PC-9 (cell line): ENCODE measurements around the gene UNC119. TPM values are rescaled to one million over a fixed set of nuclear protein-coding genes. Genes with fewer than 3 reads are reported as not detected.

Experiments used
- BruUV-seq: library from RNA; stranded (reverse); fragments of 400-500 nt; replicated peaks from 2 replicates; lab custom pipeline; 2021; lab: Mats Ljungman, UMichigan
- CTCF ChIA-PET: fragments of 300-600 bp; sonication (Branson Sonifier 250); formaldehyde crosslinking; loops from one replicate; lab custom pipeline; 2022; ENCODE audit warnings: antibody characterized with exemption; lab: Charles Lee
- POLR2A ChIA-PET: fragments of 300-600 bp; sonication (Branson Sonifier 250); formaldehyde crosslinking; loops from one replicate; lab custom pipeline; 2022; ENCODE audit warnings: antibody characterized with exemption; ENCODE audit not compliant: unreplicated experiment; lab: Charles Lee
- DNase-seq, 2 experiments: peaks; one replicate each; pipeline versions ENCODE4 v3.0.0 to v3.0.0-alpha.2; 2015 to 2022; ENCODE audit warnings: mixed read lengths in 1 of 2
- H2AFZ ChIP-seq: fragments of 200-600 bp; sonication (generic); 2 replicates; pipeline ENCODE4 v1.8.1; 2017; ENCODE audit warnings: antibody characterized with exemption
- H3F3A ChIP-seq: fragments of 200-600 bp; sonication (generic); 2 replicates; pipeline ENCODE4 v1.8.1; 2017; ENCODE audit warnings: antibody characterized with exemption, mild to moderate bottlenecking, low read depth; ENCODE audit not compliant: insufficient read depth
- H3K27ac ChIP-seq: fragments of 200-600 bp; sonication (generic); 2 replicates; pipeline ENCODE4 v1.6.1; 2016; ENCODE audit warnings: mixed run types
- H3K27me3 ChIP-seq: fragments of 200-600 bp; sonication (generic); 2 replicates; pipeline ENCODE4 v1.6.1; 2016; ENCODE audit warnings: low read depth, mixed run types; ENCODE audit not compliant: insufficient read depth
- H3K36me3 ChIP-seq: fragments of 200-600 bp; sonication (generic); 2 replicates; pipeline ENCODE4 v1.6.1; 2016; ENCODE audit warnings: low read depth, mixed run types
- H3K4me1 ChIP-seq: fragments of 200-600 bp; sonication (generic); replicated peaks from 2 replicates; pipeline ENCODE4 v1.6.1; 2016; ENCODE audit warnings: mixed run types; ENCODE audit not compliant: insufficient read depth
- H3K4me2 ChIP-seq: fragments of 200-600 bp; sonication (generic); 2 replicates; pipeline ENCODE4 v1.6.1; 2017; ENCODE audit warnings: mixed run types
- H3K4me3 ChIP-seq: fragments of 200-600 bp; sonication (generic); 2 replicates; pipeline ENCODE4 v1.6.1; 2016; ENCODE audit warnings: mixed run types
- H3K79me2 ChIP-seq: fragments of 200-600 bp; sonication (generic); 2 replicates; pipeline ENCODE4 v1.6.1; 2017; ENCODE audit warnings: low read depth, mixed run types
- H3K9me2 ChIP-seq: fragments of 200-600 bp; sonication (generic); 2 replicates; pipeline ENCODE4 v1.8.1; 2017; ENCODE audit warnings: mild to moderate bottlenecking; ENCODE audit not compliant: insufficient read depth
- H3K9me3 ChIP-seq: fragments of 200-600 bp; sonication (generic); 2 replicates; pipeline ENCODE4 v1.8.1; 2016; ENCODE audit warnings: low read depth; ENCODE audit not compliant: insufficient read depth
- H4K20me1 ChIP-seq: fragments of 200-600 bp; sonication (generic); 2 replicates; pipeline ENCODE4 v1.8.1; 2017; ENCODE audit not compliant: insufficient read depth
- EZH2 ChIP-seq: fragments of 200-600 bp; sonication (generic); IDR thresholded peaks from 2 replicates; pipeline ENCODE4 v1.8.0; 2017; ENCODE audit warnings: antibody characterized with exemption, low read depth
- intact Hi-C: fragments of 100-400 bp; cut with micrococcal nuclease; formaldehyde crosslinking; loops from one replicate; pipeline ENCODE4 v1.10.0; 2022; ENCODE audit not compliant: unreplicated experiment
- total RNA-seq: library from RNA; stranded (reverse); gene quantifications from 2 replicates; pipeline ENCODE4 v1.2.3, GENCODE V29; 2021
- TF ChIP-seq, protein P1 (sequence below): fragments of 200-600 bp; sonication (generic); conservative IDR thresholded peaks from 2 replicates; pipeline ENCODE4 v1.6.1; 2017; ENCODE audit warnings: mixed run types, antibody characterized with exemption, mild to moderate bottlenecking, moderate library complexity

The UNC119 gene
- total RNA-seq, 1 experiment from 2014 or later = 48.8 TPM

DNA sequence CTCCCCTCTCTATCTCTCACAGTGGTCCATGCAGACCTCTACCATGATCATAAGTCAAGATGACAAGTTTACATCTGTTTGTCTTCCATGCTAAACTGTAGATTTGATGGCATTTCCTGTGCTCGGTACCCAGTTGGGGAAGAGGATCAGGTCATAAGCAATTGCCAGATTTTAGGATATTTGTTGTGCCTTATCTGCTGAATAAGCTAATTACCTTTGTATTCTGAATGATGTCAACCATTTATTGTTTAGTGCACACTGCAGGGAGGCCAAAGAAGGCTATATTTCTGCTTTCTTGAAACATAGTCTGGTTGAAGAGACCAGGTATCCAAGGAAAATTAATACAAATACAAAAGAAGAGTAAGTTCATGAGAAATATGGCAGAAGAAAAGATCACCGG, 30.1 kb upstream of the UNC119 start:
- ChIA-PET POLR2A (no interaction called here), CTCF (no interaction called here)
- Histone ChIP-seq H3K4me3 (no peak overlapping the region), H3K9me2 (no peaks in the 10 kb centered on the region), H2AFZ (no peak overlapping the region), H3K9me3 (no peaks in the 10 kb centered on the region), H3K4me1 (no peaks in the 10 kb centered on the region), H3K79me2 (no peaks in the 10 kb centered on the region), H4K20me1 (no peaks in the 10 kb centered on the region; the same call in 1 of the 2 replicates), H3K27me3 (no peaks in the 10 kb centered on the region), H3K27ac (no peak overlapping the region), H3F3A (peaks cover 6% of the 10 kb centered on the region; the same call in 1 of the 2 replicates), H3K36me3 (0 out of 2 replicates have a peak, but pooled peaks cover 18% of the 10 kb centered on the region), H3K4me2 (no peak overlapping the region)
- TF ChIP-seq EZH2 = no peak
- TF ChIP-seq, protein P1, sequence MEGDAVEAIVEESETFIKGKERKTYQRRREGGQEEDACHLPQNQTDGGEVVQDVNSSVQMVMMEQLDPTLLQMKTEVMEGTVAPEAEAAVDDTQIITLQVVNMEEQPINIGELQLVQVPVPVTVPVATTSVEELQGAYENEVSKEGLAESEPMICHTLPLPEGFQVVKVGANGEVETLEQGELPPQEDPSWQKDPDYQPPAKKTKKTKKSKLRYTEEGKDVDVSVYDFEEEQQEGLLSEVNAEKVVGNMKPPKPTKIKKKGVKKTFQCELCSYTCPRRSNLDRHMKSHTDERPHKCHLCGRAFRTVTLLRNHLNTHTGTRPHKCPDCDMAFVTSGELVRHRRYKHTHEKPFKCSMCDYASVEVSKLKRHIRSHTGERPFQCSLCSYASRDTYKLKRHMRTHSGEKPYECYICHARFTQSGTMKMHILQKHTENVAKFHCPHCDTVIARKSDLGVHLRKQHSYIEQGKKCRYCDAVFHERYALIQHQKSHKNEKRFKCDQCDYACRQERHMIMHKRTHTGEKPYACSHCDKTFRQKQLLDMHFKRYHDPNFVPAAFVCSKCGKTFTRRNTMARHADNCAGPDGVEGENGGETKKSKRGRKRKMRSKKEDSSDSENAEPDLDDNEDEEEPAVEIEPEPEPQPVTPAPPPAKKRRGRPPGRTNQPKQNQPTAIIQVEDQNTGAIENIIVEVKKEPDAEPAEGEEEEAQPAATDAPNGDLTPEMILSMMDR = no peak
- DNase-seq = no peak
- intact Hi-C loops = no loop called here
- BruUV-seq = no TSS peak

DNA sequence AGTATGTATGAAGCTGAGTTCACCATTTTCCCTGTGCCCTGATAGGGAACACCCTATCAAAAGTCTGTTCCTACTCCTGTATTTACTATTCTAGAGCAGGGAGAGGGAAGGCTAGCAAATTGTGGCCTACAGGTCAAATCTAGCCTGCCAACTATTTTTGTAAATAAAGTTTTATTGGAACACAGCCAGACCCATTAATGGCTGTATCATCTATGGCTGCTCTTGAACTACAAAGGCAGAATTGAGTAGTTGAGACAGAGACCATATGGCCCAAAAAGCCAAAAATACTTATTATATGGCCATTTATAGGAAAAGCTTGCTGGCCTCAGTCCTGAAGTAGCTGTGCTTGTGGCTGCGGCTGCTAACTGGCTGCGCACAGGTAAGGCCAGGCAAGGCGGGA, 28.5 kb upstream of the UNC119 start:
- no TSS peak for BruUV-seq
- Histone ChIP-seq H3F3A (peaks cover 12% of the 10 kb centered on the region; the same call in 1 of the 2 replicates), H3K27me3 (no peaks in the 10 kb centered on the region), H3K9me2 (no peaks in the 10 kb centered on the region), H2AFZ (no peak overlapping the region), H3K27ac (no peak overlapping the region), H3K9me3 (no peaks in the 10 kb centered on the region), H3K4me3 (no peak overlapping the region), H3K4me2 (no peak overlapping the region), H3K36me3 (0 out of 2 replicates have a peak, but pooled peaks cover 12% of the 10 kb centered on the region), H3K79me2 (no peaks in the 10 kb centered on the region), H4K20me1 (no peaks in the 10 kb centered on the region; the same call in 1 of the 2 replicates), H3K4me1 (peaks cover 3% of the 10 kb centered on the region; the same call in 1 of the 2 replicates)
- DNase-seq = no peak
- POLR2A ChIA-PET = no interaction called here
- intact Hi-C loops = no loop called here
- CTCF ChIA-PET = no interaction called here
- no peak for TF ChIP-seq EZH2
- TF ChIP-seq, protein P1 = no peak

DNA sequence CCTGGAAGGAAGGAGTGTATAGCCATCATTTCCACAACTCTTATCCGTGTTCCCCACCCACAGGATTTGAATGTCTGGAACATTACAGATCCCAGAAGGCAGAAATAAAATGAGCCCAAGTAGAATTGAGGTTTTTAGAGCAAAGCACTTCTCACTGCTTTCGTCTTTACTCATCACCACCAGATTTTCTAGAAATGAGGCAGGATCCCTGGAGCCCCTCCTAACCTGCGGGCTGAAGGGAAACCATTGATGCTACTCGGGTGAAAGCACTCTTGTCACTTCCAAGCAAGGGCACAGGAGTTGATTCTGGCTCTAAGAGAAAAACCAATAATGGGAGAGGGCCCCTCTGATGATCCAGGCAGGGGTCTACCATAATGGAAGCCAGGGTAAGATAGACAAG, 27.1 kb upstream of the UNC119 start:
- H3K4me3 ChIP-seq = no peak overlapping the region
- H3K4me1 ChIP-seq = peaks cover 3% of the 10 kb centered on the region; the same call in 1 of the 2 replicates
- no peaks in the 10 kb centered on the region for H3K27me3 ChIP-seq
- no peak overlapping the region for H3K27ac ChIP-seq
- intact Hi-C loops = no loop called here
- H3K9me2 ChIP-seq = no peaks in the 10 kb centered on the region
- TF ChIP-seq EZH2 = no peak
- TF ChIP-seq, protein P1 = no peak
- H2AFZ ChIP-seq = no peak overlapping the region
- CTCF ChIA-PET = no interaction called here
- H3K4me2 ChIP-seq = no peak overlapping the region
- 0 out of 2 replicates have a peak, but pooled peaks cover 10% of the 10 kb centered on the region for H3K36me3 ChIP-seq
- no peaks in the 10 kb centered on the region for H3K79me2 ChIP-seq
- H3K9me3 ChIP-seq = no peaks in the 10 kb centered on the region
- H4K20me1 ChIP-seq = no peaks in the 10 kb centered on the region; the same call in 1 of the 2 replicates
- POLR2A ChIA-PET = no interaction called here
- BruUV-seq = no TSS peak
- peaks cover 15% of the 10 kb centered on the region; the same call in 1 of the 2 replicates for H3F3A ChIP-seq
- no peak for DNase-seq
